ENCODE measurements around the gene LIPN.
A peak's percentile ranks its signal among the peaks of the same experiment; 100 is the strongest.
"Not testable (repeated sequence)": the region's sequence is repeated elsewhere in the genome, so short reads cannot be mapped to it uniquely, and the experiment has no call there.

LIPN gene

GRCh38 chr10:88759366-88760101 lies at the start of gene LIPN:
TSS of gene LIPN (plus strand) at chr10:88760020. CDS start at chr10:88761406, 1,386 bp downstream.
- DNase-seq (ENCODE audit: low read depth in 2 of 3, low spot score in 2 of 3), result no peak

GRCh38 chr10:88715517-88715916 lies 44.3 kb upstream of the LIPN start:
- DNase-seq (ENCODE audit: low read depth in 2 of 3, low spot score in 2 of 3), result no peak

- DNase-seq (ENCODE audit: low read depth in 2 of 3, low spot score in 2 of 3), result no peak
Measured at GRCh38 chr10:88721392-88721791, 38.4 kb upstream of the LIPN start.

- no peak for DNase-seq (ENCODE audit: low read depth in 2 of 3, low spot score in 2 of 3)
Measured at GRCh38 chr10:88725798-88726197, 34.0 kb upstream of the LIPN start.

GRCh38 chr10:88728107-88728763 lies 31.6 kb upstream of the LIPN start:
- peak in 2 of 3 experiments; percentile 13 to 67 for DNase-seq (ENCODE audit: low read depth in 2 of 3, low spot score in 2 of 3)

- DNase-seq (ENCODE audit: low read depth in 2 of 3, low spot score in 2 of 3), result no peak
Measured at GRCh38 chr10:88730864-88731263, 29.0 kb upstream of the LIPN start.

- DNase-seq (ENCODE audit: low read depth in 2 of 3, low spot score in 2 of 3), result no peak
Measured at GRCh38 chr10:88731296-88731695, 28.5 kb upstream of the LIPN start.

- DNase-seq (ENCODE audit: low read depth in 2 of 3, low spot score in 2 of 3), result no peak
Measured at GRCh38 chr10:88733215-88733614, 26.6 kb upstream of the LIPN start.

- DNase-seq (ENCODE audit: low read depth in 2 of 3, low spot score in 2 of 3), result no peak
Measured at GRCh38 chr10:88735661-88736060, 24.2 kb upstream of the LIPN start.

GRCh38 chr10:88741921-88742320 lies 17.9 kb upstream of the LIPN start:
- DNase-seq (ENCODE audit: low read depth in 2 of 3, low spot score in 2 of 3), result not testable (repeated sequence)

- DNase-seq (ENCODE audit: low read depth in 2 of 3, low spot score in 2 of 3), result no peak
Measured at GRCh38 chr10:88742448-88742847, 17.4 kb upstream of the LIPN start.

GRCh38 chr10:88744002-88744401 lies 15.8 kb upstream of the LIPN start:
- DNase-seq (ENCODE audit: low read depth in 2 of 3, low spot score in 2 of 3), result no peak

GRCh38 chr10:88745633-88746032 lies 14.2 kb upstream of the LIPN start:
- DNase-seq (ENCODE audit: low read depth in 2 of 3, low spot score in 2 of 3), result no peak

GRCh38 chr10:88754287-88754686 lies 5.5 kb upstream of the LIPN start:
- DNase-seq (ENCODE audit: low read depth in 2 of 3, low spot score in 2 of 3), result no peak

- no peak for DNase-seq (ENCODE audit: low read depth in 2 of 3, low spot score in 2 of 3)
Measured at GRCh38 chr10:88755753-88756152, 4.1 kb upstream of the LIPN start.

- no peak for DNase-seq (ENCODE audit: low read depth in 2 of 3, low spot score in 2 of 3)
Measured at GRCh38 chr10:88756660-88757059, 3.2 kb upstream of the LIPN start.

- DNase-seq (ENCODE audit: low read depth in 2 of 3, low spot score in 2 of 3), result no peak
Measured at GRCh38 chr10:88762906-88763305, 3.1 kb downstream of the LIPN start.

GRCh38 chr10:88763441-88763840 lies 3.6 kb downstream of the LIPN start:
- no peak for DNase-seq (ENCODE audit: low read depth in 2 of 3, low spot score in 2 of 3)

GRCh38 chr10:88764110-88764509 lies 4.3 kb downstream of the LIPN start:
- DNase-seq (ENCODE audit: low read depth in 2 of 3, low spot score in 2 of 3), result no peak

GRCh38 chr10:88765816-88766215 lies 6.0 kb downstream of the LIPN start:
- DNase-seq (ENCODE audit: low read depth in 2 of 3, low spot score in 2 of 3), result no peak

- DNase-seq (ENCODE audit: low read depth in 2 of 3, low spot score in 2 of 3), result no peak
Measured at GRCh38 chr10:88769384-88769783, 9.6 kb downstream of the LIPN start.

- no peak for DNase-seq (ENCODE audit: low read depth in 2 of 3, low spot score in 2 of 3)
Measured at GRCh38 chr10:88781206-88781605, 21.4 kb downstream of the LIPN start.

GRCh38 chr10:88782222-88782621 lies 22.4 kb downstream of the LIPN start:
- DNase-seq (ENCODE audit: low read depth in 2 of 3, low spot score in 2 of 3), result no peak
